SH-SY5Y (cell line): ENCODE data around the gene TMEM117.

ENCODE experiments used
- GATA2 ChIP-seq: IDR thresholded peaks from 2 replicates; pipeline ENCODE4 v1.6.1; 2011; ENCODE audit warnings: mild to moderate bottlenecking, low read depth, low read length
- GATA3 ChIP-seq: IDR thresholded peaks from 2 replicates; pipeline ENCODE4 v1.6.1; 2011; ENCODE audit warnings: low read depth, mild to moderate bottlenecking, low read length, moderate library complexity

GRCh38 chr12:43976027-43976426 lies 140.1 kb downstream of the TMEM117 start:
- TF ChIP-seq GATA2 (no peak), GATA3 (no peak)
